ENCODE results near the gene MCM10.

DNA sequence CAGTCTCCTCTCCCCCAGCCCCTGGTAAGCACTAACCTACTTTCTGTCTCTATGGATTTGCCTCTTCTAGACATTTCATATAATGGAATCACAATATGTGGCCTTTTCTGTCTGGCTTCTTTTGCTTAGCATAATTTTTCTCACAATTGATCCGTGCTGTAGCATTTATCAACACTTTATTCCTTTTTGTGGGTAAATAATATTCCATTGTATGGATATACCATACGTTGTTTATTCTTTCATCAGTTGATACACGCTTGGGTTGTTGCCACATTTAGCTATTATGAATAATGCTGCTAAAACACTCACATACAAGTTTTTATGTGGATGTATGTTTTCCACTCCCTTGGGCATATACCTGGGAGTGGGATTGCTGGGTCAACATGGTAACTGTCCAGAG, 25.8 kb downstream of the MCM10 start:
- TF ChIP-seq, protein P1, sequence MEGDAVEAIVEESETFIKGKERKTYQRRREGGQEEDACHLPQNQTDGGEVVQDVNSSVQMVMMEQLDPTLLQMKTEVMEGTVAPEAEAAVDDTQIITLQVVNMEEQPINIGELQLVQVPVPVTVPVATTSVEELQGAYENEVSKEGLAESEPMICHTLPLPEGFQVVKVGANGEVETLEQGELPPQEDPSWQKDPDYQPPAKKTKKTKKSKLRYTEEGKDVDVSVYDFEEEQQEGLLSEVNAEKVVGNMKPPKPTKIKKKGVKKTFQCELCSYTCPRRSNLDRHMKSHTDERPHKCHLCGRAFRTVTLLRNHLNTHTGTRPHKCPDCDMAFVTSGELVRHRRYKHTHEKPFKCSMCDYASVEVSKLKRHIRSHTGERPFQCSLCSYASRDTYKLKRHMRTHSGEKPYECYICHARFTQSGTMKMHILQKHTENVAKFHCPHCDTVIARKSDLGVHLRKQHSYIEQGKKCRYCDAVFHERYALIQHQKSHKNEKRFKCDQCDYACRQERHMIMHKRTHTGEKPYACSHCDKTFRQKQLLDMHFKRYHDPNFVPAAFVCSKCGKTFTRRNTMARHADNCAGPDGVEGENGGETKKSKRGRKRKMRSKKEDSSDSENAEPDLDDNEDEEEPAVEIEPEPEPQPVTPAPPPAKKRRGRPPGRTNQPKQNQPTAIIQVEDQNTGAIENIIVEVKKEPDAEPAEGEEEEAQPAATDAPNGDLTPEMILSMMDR (conservative IDR thresholded peaks at IDR 0.05; ENCODE audit: low read depth, low read length): no peak
- TF ChIP-seq EZH2phosphoT487 (IDR thresholded peaks at IDR 0.05; ENCODE audit: borderline replicate concordance, low read length): no peak
- TF ChIP-seq EZH2 (IDR thresholded peaks at IDR 0.05; ENCODE audit: low read length, unreplicated experiment): no peak

All from PC-3 (cell line).